Non-pigmented ciliary epithelial cell (primary cell): ENCODE results near the gene CCDC43.

ENCODE experiments used
- DNase-seq: peaks from one replicate; pipeline ENCODE4 v3.0.0-alpha.2; 2010; ENCODE audit warnings: low read depth

The CCDC43 gene

GRCh38 chr17:44627513-44628242 is 61.9 kb downstream of the CCDC43 start:
- no peak for DNase-seq
